SIG-M5 treated with dmso at 0.1 percent for 504 hours (cell line): ENCODE measurements around the gene ZNF346.

Experiments used
- DNase-seq: peaks from one replicate; lab custom pipeline; 2025; ENCODE audit not compliant: unreplicated experiment; lab: John Stamatoyannopoulos, UW

The ZNF346 gene

DNA sequence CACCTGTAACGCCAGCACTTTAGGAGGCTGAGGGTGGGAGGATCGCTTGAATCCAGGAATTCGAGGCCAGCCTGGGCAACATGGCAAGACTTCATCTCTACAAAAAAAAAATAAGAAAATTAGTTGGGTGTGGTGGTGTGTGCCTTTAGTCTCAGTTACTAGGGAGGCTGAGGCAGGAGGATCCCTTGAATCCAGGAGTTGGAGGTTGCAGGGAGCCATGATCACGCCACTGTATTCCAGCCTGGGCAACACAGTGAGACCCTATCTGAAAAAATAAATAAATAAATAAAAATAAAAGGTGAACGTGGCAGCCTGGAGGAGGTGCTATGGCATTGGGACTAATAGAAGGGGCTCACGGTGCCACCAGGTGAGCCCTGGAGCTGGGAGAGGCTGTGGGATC lies 71.3 kb downstream of the ZNF346 start:
- no peak for DNase-seq

DNA sequence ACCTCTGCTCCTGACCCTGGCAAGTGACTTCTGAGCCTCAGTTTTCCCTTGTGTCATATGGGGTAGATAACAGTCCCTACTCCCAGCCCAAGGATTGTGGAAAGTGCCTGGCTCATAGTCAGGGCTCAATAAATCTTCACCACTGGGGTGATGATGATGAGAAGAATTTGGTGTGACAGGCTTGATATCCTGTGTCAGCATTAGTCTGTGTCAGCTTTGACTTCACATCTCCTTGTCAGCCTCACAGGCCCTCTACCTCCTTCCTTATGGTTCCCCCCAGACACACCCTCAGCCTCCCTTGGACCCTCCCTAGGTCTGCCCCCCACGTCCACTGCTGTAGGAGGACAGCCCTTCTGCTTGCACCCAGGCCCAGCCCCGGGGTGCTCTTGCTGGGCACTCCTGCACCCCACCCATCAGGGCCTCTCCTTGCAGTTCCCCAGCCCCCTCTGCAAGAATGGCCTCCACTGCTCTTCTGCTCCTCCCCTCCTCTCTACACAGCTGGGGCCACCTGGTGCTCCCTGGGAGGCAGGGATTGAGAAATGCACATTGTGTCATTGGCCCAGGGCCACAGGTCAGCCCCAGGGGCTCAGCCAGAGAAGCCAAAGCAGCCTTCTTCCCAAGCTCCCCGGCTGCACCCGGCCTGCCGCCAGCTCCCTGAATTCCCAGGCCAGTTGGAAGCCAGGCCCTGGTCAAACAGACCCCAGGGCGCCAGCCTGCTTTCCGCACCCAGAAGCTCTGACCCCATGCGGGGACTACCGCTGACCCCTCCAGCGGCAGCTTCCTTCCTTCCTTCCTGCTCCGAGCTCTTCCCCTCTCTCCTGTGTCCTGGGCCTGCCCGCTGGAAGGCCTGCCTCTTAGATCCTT lies 72.0 kb downstream of the ZNF346 start:
- no peak for DNase-seq

DNA sequence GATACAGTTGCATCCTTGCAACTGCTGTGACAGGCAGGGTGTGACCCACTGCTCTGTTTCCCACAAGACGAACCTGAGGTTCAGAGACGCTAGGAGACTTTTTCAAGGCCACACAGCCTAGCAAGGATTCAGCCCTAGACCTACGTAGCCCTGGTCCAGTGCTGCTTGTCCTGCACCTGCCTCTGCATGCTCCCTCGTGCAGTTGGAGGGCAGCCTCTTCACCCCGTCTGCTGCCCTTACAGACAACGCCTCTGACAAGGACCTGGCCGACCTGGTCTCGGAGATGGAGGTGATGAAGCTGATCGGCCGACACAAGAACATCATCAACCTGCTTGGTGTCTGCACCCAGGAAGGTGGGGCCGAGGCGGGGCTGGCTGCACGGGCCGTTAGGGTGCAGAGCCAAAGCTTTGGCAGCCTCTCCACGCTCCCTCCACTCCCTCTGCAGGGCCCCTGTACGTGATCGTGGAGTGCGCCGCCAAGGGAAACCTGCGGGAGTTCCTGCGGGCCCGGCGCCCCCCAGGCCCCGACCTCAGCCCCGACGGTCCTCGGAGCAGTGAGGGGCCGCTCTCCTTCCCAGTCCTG lies 72.7 kb downstream of the ZNF346 start:
- no peak for DNase-seq

DNA sequence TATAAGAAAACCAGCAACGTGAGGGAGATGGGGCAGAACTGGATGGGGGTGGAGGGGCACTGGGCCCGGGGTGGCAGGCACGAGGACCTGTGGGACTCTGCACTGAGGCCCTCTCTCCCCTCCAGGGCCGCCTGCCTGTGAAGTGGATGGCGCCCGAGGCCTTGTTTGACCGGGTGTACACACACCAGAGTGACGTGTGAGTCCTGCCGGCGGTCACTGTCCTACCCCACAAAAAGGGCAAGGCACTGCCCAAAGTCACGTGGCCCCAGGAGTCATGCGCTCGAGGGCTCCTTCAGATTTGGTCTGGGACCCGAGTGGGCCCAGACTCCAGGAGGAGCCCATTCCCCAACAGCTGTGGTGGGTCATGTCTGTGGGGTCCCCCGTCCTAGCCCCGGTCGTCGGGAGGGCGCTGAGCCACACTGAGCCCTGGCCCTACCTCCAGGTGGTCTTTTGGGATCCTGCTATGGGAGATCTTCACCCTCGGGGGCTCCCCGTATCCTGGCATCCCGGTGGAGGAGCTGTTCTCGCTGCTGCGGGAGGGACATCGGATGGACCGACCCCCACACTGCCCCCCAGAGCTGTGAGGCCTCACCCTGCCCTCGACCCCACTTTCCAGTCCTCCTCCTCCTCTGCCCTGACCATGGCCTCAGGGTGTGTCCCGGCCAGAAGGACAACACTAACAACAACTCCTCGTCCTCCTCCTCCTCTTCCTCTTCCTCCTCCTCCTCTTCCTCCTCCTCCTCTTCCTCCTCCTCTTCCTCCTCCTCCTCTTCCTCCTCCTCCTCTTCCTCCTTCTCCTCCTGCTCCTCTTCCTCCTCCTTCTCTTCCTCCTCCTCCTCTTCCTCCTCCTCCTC lies 73.9 kb downstream of the ZNF346 start:
- no peak for DNase-seq

DNA sequence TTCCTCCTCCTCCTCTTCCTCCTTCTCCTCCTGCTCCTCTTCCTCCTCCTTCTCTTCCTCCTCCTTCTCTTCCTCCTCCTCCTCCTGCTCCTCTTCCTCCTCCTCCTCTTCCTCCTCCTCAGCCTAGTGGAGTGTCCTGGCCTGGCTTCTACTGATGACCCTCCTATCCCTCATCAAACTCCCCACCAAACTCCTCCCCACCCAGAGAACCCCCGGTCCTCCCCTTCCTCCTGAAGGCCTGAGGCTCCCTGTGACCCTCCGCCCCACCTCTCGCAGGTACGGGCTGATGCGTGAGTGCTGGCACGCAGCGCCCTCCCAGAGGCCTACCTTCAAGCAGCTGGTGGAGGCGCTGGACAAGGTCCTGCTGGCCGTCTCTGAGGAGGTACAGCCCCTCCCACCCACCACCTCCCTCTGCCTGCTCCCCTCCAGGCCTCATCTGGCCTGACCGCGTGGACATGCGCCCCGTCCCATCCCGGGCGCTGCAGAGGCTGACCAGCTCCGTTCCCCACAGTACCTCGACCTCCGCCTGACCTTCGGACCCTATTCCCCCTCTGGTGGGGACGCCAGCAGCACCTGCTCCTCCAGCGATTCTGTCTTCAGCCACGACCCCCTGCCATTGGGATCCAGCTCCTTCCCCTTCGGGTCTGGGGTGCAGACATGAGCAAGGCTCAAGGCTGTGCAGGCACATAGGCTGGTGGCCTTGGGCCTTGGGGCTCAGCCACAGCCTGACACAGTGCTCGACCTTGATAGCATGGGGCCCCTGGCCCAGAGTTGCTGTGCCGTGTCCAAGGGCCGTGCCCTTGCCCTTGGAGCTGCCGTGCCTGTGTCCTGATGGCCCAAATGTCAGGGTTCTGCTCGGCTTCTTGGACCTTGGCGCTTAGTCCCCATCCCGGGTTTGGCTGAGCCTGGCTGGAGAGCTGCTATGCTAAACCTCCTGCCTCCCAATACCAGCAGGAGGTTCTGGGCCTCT lies 74.8 kb downstream of the ZNF346 start:
- no peak for DNase-seq

DNA sequence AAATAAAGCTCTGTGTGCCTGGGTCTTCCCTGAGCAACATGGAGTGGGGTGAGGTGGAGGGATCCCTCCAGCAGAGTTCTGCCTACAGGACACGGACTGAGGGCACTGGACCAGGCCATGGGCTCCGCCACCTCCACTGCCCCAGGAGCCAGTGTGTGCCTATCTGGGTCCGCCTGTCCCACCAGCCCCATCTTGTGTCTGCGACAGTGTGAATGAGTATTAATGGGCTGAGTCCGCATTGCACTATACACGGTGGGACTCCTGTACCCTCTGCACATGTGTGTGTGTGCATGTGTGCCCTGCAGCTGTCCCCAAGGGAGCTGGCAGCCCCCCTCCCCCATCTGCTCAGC lies 75.6 kb downstream of the ZNF346 start:
- DNase-seq: no peak

GRCh38 chr5:177098470-177099141 lies 76.1 kb downstream of the ZNF346 start:
- no peak for DNase-seq

DNA sequence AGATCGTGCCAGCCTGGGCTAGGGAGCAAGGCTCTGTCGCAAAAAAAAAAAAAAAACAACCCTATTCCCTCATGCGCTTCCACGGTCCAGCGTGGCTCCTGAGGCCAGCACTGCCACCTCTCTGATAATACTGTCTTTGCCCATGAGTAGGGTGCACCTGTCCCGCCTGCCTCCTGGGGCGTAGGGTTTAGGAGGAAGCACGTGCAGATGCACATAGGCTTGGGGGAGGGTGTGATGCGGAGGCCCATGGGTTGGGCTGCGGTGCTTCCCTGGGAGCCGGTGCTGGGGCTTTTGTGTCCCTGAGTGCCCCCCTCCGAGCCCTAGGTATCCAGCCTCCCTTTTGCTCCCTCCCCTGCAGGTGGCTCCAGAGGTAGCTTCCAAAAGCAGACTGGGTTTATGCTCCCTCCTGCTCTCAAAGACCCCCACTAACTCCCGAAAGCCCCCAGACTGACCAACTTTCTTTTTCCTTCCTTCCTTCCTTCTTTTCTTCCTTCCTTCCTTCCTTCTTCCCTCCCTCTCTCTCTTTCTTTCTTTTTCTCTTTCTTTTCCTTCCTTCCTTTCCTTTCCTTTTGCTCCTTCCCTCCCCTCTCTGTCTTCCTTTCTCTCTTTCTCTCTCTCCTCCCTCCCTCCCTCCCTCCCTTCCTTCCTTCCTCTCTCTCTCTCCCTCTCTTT lies 77.1 kb downstream of the ZNF346 start:
- no peak for DNase-seq

DNA sequence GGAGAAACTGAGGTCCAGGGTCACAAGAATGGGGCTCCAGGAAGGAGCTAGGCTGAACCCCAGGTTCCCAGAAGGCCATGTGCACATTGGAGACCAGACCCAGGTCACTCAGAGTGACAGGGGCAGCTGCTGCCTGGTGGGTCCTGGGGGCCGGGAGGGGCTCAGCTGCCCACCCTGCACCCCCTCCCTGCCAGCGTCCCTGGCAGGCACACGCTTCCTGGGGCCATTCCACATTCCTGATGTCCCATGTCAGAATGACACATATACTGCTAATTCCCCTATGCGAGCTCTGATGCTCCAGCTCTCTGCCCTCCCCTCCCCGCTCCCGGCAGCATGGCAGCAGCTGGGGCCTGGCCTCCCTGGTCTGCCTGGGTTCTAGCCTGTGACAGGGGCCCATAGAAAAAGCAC lies 78.2 kb downstream of the ZNF346 start:
- DNase-seq: no peak

- DNase-seq: no peak
Measured at GRCh38 chr5:177103523-177104253, 81.2 kb downstream of the ZNF346 start.

DNA sequence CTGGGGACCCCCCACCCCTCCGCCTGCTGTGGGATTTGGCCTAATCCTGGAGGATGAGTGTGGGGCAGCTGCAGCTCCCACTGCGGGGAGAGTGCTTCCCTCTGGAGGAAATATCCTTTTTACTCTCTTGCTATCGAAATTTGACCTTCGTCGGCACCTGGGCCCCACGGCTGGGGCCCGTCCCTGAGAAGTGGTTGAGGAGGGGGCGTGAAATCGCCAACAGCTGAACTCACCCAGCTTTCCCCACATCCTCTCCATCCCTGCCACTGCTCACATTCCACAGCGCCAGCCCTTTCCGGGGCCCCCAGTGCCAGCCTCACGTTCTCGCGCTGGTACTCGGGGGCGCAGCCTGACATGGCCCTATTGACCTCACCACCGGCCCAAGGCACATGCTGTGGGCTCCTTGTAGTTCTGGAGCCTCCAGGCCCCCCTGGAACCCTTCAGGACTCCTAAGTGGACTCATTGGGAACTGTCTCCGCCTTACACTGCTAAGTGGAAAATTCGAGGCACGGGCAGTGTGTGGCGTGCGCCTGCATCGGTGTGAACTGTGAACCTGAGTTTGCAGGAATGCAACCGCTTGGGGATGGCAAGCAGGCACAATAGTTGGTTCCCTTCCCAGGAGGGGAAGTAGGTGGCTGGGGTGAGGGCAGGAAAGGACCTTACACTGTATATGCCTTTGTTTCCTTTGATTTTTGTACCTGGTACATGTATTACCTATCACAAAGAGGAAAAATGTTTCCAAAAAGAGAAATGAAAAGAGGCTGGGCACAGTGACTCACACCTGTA lies 83.4 kb downstream of the ZNF346 start:
- DNase-seq: no peak

GRCh38 chr5:177107159-177107558 lies 84.7 kb downstream of the ZNF346 start:
- DNase-seq: no peak

- DNase-seq: no peak
Measured at GRCh38 chr5:177109810-177110209, 87.3 kb downstream of the ZNF346 start.

DNA sequence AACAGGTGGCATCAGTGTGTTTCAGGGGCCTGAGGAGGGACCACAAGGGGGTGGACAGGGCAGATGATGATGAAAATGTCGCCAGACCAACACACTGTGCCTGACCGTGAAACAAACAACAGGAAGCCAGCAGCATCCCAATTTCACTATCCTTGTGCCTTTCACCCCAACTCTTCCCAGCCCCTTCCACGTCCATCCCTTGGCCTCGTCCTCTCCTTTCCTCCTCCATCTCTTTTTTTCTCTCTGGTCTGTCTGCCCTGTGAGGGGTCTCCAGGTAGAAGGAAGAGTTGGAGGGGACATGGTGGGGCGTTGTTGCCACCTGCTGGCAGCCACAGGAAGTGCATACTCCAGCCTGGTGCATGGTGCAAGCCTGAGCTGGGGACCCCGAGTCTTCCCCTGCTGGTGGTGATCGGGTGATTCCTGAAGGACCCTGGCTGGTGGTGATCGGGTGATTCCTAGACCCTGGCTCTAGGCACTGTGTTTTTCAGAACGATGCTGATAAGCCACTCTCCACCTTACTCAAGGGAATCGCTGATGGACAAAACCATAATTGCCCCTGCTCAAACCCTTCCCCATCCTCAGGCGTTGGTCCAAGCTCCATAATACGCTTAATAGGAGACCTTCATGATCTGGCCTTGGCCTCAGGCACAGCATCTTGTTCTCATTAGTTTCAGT lies 89.4 kb downstream of the ZNF346 start:
- DNase-seq: no peak

- DNase-seq: no peak
Measured at GRCh38 chr5:177112589-177113220, 90.2 kb downstream of the ZNF346 start.

DNA sequence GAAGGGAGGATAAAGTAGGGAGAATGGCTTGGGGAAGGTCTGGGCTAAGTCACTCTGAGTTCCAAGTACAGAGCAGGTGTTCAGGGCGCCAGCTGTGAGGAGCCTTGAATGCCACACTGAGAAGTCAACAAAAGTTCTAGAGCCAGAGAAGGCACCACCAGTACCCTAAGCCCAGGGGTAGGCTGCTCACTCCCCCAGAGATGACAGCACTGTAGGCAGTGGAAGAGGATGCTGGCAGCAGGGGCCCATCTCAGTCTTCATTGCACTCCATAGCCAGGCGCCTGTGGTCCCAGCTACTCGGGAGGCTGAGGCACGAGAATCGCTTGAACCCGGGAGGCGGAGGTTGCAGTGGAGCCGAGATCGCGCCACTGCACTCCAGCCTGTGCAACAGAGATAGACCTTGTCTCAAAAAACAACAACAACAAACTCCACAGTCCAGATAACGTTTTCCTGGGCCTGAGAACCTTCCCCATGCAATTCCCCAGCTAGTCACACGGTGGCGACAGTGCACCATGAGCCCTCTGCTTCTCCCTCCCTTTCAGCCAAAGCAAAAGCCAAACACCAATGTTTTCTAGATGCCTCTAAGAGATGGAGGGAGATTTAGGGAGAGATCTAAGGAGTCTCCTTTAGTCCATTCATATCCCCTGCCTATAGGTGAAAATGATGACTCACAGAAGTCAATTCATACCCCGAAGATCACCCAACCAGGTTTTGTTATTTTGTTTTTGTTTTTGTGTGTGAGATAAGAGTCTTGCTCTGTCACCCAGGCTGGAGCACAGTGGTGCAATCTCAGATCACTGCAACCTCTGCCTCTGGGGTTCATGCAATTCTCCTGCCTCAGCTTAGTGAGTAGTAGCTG lies 91.3 kb downstream of the ZNF346 start:
- DNase-seq: peak; percentile 84
